ENCODE data around the gene PRR14.
A peak's percentile ranks its signal among the peaks of the same experiment; 100 is the strongest.
"Not testable (repeated sequence)": the region's sequence is repeated elsewhere in the genome, so short reads cannot be mapped to it uniquely, and the experiment has no call there.

The PRR14 gene

DNA sequence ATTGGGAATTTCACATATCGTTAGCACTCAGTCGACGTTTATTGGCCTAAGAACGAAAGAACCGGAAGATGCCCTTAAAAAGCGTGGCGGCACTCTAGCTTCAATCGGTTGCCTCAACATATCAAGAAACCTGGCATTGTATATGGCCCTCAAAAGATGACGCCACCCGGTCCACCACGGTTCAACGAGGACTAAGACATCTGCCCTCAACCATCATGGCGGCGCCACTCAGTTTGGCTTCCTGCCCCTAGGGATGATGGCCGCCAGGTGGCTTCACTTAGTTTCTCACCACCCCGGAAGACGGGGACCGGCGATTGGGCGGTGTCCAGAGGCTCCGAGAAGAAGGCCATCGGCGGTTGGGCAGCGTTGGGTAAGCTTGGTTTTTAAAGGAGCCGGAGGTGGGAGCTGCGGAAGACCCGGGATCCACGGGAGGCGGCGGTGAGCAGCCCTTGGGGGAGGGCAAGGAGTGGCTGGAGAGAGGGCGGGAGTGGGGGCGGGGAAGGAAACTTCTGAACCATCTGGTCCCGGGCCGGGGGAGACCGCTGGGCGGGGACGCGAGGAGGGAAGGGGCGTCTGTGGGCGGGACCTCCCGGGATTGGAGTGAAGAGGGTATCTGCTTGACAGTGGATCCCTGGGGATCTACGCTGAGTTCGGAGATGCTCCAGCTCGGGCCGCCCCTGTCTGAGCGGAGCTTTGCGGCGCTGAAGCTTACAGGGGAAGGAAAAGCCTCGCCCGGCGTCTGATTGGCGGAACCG is at the start of gene PRR14:
PRR14 (plus strand) TSS at position 592 of the 755 bp plus-strand sequence. CDS start 686 bp downstream, outside the sequence.
- peak; percentile 96 to 99 for DNase-seq

DNA sequence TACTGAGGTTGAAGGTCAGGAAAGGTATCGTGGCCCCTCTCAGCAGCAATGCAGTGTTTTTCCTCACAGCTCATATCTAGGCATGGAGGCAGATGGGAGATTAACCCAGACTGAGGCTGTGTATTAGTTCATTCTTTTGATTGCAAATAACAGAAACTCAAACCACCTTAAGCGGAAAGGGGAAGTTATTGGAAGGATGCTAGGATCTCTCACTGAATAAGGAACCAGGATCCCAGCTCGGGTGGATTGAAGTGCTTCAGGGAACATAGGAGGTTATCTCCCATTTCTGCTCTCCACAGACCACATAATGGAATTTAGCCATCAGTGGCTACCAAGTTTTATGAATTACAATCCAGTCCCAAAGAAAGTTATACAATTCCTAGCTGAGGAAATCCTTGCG is 48.8 kb upstream of the PRR14 start:
- DNase-seq, result no peak

DNA sequence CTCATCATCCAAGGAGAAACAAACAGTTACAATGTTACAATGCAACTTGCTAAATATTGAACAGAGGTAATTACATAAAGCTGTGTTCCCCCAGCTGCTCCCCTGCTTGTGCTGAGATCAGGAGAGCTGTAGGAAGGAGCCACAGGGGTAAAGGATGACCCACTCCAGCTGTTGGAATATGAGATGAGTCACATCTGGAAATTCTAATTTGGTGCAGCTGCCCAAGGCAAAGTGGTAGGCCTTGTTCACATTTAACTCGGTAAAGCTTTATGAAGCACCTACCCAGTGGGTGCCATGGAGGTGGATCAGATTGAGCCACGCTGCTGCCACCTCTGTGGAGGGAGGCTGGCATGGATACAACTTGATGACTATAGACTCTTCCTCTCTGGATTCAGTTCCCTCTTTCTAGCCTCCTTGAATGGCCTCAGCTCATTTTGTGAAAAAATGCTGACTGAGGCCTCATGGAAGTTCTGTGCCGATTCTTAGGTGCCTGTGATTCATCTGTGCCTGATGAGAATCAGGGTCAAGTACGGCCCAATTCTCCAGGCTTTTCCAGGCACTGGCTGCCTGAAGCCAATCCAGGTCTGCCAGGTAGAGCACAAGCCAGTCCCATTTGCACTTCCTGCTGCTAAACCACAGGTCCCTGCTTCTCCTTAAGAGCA is 48.0 kb upstream of the PRR14 start:
- DNase-seq, result no peak

DNA sequence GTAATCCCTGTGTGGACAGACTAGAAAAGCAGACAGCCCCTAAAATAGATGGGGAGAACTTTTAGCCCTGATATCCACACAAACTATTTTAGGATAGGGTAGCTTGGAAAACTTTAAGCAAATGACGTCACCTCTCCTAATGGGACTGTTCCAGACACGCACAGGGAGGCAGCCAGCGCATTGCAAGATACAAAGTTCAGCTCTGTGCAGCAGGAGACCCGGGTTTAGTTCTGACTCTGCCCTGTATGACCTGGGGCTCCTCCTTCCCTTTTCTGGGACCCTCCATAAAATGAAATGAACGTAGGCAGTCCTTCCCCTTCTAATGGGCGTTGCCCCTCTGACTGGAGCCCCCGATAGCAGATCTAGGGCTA is 46.8 kb upstream of the PRR14 start:
- DNase-seq, result no peak

GRCh38 chr16:30604316-30604947 is 46.3 kb upstream of the PRR14 start:
- DNase-seq, result no peak

DNA sequence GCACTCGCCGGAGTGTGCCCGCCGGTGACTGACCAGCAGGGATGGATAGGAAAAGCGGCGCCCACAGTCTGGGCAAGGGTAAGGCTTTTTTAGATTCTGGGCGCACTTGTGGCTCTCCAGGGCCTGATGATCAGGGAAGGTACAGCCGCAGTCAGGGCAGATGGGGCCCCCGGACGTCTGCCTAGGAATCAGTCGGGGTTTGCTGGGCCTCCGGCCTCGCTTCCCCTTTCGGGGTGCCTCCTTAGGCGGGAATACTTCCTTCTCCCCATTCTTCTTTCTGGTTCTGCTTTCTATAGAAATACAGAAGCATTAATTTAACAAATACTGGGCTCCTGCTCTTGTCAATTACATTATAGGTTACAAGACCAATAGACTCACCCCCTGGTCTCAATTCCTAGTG is 45.6 kb upstream of the PRR14 start:
- DNase-seq, result no peak

DNA sequence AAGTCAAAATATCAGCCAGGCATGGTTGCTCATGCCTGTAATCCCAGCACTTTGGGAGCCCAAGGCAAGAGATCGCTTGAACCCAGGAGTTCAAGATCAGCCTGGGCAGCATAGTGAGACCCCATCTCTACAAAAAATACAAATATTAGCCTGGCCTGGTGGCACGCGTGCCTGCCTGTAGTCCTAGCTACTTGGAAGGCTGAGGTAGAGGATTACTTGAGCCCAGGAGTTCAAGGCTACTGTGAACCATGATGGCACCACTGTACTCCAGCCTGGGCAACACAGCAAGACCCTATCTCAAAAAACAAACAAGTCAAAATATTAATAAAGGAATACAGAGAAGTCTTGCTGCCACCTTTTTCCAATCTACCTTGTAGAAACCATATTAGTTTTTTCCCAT is 44.8 kb upstream of the PRR14 start:
- no peak for DNase-seq

DNA sequence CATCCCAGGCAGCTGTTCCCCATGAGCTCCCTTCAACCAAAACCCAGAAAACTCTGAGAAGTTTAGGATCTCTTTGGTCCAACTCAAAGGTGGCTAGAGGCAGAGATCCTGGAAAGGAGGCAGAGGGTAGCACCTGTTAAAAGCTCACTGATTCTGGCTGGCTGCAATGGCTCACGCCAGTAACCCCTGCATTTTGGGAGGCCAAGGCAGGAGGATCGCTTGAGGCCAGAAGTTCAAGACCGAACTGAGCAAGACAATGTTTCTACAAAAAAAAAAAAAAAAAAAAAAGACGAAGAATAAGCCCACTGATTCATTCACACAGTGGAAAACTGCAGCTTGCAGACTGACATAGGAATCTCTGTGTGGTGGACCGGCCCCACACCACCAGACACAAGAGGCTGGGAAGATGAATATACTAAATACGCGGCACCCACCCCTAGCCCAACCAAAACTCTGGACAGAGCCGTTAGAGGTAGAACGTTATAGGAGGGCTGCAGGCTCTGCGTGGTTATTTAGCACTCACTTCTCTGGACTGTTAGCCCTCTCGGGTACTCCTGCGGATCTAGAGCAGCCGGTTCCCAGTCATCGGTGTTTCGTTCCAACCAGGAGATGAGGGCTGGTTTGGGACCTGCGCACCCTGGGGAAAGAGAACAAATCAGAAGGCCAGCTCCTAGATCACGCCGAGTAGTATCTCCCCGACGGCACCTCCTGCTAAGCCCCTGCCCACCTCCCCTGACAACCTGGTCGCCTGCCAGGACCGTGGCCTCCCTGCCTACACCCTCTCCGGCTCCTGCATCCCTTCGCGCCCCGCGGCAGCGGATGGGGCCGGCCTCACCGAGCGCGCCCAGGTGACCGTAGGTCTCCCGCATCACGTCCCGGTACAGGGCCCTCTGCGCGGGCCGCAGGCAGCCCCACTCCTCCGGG is 41.5 kb upstream of the PRR14 start:
- DNase-seq, result peak in 1 of 2 experiments; percentile 23

DNA sequence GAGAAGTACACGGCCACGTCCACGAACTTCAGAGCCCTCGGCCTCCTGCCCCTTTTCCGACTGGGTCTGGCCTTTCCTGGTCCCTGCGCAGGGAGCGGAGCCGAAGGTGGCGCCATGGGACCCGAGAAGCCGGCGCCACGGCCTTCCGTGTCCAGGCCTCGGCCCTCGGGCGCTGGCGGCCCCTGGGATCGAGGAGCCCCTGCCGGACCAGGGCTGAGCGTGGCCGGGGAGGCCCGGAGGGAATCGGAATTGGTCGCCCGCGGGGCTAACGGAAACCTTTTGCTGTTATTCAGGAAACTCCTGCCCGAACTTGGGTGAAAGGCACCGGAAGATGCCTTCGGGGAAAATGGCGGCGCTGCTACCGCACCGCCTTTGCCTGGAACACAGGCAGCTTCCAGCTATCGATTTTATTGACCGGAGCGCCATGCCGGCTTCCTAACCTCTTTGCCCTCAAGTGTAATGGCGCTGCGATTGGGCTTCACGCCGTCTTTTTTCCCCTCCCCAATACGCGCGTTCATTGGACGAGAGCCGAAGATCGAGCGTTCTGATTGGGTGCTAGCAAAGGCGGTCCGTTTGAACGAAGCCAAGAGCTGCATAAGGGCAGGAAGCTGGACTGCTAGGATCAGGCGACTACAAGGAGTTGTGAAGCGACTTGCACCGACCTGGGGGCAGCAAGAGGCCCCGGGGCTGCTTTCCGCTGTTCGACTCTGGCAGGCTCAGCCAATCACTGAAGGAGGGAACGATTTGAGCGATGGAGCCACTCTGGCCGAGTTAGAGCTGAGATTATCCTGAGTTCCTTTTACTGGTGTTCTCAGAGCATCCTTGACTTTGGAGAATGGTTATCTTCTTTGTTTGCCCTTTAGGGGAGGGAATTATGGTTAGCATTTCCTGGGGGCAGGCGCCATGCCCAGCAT is 40.6 kb upstream of the PRR14 start, which contains the start of gene ZNF689:
ZNF689 (minus strand) TSS at position 464 of the 914 bp plus-strand sequence; CDS start at position 116, 348 bp downstream.
- DNase-seq, result peak; percentile 92 to 97

GRCh38 chr16:30615358-30616091 is 35.2 kb upstream of the PRR14 start:
- DNase-seq, result peak in 1 of 2 experiments; percentile 16

DNA sequence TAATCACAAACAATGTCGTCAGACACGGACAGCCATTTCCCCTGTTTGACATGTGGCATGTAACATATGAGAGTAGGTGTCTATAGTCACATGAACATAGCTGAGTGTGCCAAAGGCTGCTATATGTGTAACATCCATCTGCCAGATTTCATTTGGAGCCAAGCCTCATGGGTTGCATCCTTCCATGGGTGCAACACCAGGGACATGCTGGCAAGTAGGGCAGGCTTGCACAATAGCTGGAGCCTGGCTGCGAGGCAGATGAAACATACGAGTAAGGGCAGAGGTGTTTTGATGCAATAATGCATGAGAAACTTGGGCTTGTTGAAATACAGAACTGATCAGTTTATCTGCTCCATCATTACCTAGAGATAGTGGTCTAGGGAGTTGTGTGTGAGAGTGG is 31.6 kb upstream of the PRR14 start:
- DNase-seq, result no peak

- DNase-seq, result no peak
Observed at GRCh38 chr16:30619638-30620037, 31.1 kb upstream of the PRR14 start.

DNA sequence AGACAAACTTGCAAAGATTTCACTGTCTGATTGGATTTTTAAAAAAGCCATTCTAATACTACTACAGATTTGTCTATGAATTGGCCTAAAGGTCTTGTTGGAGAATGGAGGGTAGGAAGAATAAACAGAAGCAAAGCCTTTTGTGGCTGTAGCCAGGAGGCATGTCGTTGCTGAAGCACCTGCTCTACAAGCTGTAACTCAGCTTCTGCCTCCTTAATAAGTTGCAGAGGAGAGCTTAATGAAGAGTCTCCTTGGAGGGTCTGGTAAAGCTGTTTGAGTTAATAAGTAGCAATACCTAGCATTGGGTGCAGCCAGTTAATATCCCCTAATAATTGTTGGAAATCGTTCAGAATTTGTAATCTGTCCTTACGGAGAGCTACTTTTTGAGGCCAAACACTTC is 30.6 kb upstream of the PRR14 start:
- DNase-seq, result no peak

GRCh38 chr16:30621765-30622164 is 29.0 kb upstream of the PRR14 start:
- no peak for DNase-seq

DNA sequence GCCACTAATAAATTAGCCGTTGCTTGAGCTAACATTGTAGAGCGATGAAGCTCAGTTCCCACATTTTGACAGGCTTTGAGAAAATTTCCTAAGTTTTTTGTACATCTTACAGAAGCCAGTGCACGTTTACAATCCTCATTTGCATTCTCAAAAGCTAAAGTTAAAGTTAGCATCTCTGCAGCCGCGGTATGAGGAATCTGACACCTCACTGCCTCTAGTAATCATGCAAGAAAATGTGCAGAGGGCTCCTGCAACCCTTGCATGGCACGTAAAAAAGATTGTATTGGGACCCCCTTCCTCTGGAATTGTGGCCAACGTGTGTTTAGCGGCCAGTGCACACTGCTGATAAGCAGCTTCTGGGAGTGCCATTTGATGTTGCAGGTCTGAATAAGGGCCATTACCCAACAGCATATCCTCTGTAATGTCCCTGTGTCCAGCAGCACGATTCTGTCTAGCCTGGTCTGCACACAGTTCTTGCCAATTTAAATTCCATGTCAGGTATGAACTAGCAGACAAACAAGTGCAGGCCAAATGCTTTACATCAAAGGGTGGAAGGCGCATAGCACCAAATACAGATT is 28.2 kb upstream of the PRR14 start:
- DNase-seq, result no peak

GRCh38 chr16:30623536-30624283 is 27.1 kb upstream of the PRR14 start:
- no peak for DNase-seq

- no peak for DNase-seq
Observed at GRCh38 chr16:30626236-30626635, 24.5 kb upstream of the PRR14 start.

- peak; percentile 36 to 70 for DNase-seq
Observed at GRCh38 chr16:30628628-30629540, 21.9 kb upstream of the PRR14 start.

DNA sequence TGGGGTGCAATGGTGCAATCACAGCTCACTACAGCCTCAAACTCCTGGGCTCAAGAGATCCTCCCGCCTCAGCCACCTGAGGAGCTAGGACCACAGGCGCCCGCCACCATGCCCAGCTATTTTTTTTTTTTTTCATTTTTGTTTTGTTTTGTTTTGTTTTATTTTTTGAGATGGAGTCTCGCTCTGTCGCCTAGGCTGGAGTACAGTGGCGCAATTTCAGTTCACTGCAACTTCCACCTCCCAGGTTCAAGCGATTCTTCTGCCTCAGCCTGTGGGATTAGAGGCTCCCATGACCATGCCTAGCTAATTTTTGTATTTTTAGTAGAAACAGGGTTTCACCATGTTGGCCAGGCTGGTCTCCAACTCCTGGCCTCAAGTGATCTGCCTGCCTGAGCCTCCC is 18.3 kb upstream of the PRR14 start:
- DNase-seq, result not testable (repeated sequence)

All from SW 1271 (cell line).